GM21447 (cell line): ENCODE data around the gene PDE8B.
A peak's percentile ranks its signal among the peaks of the same experiment; 100 is the strongest.
"Not testable (repeated sequence)": the region's sequence is repeated elsewhere in the genome, so short reads cannot be mapped to it uniquely, and the experiment has no call there.

Experiments used
- ATAC-seq: cut with Tn5 transposase; IDR thresholded peaks from one replicate; pipeline ENCODE4 v1.9.1; 2021; ENCODE audit not compliant: unreplicated experiment

PDE8B gene

DNA sequence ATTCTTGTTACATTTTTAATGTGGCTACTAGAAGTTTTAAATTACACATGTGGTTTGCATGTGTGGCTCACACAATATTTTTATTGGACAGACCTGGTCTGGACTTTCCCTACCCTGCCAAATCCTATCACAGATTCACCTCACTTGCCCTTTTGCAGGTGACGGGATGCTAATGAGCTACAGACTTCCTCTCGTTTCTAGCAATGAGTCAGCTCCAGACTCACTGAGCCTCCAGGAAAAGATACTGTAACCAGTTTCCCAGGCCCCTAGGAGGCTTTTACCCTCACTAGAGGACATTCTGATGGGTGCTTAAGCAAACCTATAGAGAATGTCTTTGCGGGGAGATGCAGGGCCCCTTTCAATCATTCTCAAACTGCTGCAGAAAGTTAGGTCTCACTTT, 146.3 kb downstream of the PDE8B start:
- peak; percentile 91 for ATAC-seq

DNA sequence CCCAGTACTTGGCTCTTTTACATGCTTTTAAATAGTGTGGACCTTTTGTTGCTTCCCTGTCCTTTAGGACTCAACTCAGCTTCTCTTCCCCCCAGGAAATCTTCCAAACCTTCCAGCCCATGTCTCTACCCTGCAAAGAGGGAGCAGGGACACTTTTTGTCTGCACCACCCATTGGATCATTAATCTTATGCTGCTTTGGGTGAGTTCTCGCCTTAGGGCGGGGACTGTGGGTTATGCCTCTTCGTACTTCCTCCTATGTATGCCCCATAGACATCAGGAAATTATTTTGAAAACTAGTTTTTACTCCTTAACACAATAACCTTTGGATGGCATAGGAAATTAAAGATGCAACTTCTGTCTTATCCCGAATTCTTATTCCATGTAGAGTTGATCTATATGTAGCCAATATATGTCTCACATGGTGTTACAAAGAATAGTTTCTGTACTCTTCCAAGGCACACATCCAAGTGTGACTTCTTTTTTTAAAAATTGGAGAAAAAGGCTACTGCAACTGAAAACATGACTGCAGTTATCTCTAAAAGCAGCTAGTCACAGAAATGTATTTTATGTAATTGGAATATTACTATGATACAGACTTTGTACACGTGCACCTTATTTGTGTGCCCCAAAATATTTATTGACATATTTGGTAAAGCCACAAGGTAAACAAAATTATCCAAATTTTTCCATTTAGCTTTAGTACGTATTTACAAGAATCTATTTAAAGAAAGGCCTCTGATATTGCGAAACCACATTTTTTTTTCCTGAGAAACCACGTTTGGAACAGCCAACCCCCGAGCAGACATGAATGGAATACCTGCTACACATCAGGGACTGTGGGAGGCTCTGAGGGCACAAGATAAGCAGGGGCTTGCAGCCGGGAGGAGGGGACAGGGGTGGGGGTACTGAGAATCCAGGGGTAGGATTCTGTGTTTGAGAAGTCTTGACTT, 148.1 kb downstream of the PDE8B start:
- no peak for ATAC-seq

DNA sequence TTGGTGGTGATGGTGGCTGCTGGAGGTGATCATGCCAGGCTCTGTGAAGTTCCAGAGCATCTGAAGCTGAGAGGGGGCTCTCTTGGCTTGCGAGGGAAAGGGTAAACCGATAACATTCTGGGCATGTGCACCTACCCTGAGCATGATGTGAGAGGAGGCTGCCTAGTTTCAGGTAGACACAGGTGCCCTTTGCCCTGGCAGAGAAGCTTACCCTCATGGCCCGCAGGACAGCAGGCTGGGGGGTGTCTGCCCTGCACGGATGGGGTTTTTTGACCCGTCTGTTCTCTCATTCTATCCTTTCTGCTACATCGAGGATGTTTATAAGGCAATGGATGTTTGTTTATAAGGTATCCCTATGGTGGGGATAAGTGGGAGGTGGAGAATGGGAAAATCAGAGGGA, 148.8 kb downstream of the PDE8B start:
- ATAC-seq, result no peak

DNA sequence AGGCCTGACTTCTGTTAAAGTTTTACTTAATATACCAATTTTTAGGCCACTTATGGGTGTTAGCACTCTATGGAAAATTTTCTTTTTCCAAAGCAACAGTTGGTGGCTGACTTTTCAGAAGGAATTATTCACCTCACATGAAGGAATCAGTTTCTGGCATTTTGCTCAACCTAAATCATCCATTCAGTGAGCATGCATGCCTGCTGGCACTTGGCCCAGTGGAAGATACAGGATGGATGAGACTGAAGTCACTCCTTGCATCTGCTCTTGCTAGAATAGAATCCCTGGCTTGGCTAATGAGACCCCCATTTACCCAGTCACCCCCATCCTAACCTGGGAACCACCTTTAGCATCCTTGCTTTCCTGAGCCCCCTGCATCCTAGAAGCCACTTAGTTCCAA, 149.9 kb downstream of the PDE8B start:
- no peak for ATAC-seq

DNA sequence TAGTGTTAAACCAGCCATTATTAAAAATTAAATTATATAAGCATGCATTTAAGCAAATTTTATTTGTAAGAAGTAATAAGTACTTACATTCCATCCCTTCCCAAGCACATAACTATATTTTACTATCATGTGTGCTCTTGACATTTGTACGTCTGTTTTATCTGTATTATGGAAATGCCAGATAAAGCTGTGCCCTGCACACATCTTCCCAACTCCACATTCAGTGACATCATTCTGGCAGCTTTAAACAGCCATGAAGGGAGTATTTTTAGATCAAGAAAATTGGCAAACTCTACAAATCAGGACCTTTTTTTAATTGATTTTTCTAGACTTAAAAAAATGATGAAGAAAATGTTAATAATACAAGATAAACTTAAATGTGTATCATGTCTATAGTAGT, 150.5 kb downstream of the PDE8B start:
- ATAC-seq, result no peak

DNA sequence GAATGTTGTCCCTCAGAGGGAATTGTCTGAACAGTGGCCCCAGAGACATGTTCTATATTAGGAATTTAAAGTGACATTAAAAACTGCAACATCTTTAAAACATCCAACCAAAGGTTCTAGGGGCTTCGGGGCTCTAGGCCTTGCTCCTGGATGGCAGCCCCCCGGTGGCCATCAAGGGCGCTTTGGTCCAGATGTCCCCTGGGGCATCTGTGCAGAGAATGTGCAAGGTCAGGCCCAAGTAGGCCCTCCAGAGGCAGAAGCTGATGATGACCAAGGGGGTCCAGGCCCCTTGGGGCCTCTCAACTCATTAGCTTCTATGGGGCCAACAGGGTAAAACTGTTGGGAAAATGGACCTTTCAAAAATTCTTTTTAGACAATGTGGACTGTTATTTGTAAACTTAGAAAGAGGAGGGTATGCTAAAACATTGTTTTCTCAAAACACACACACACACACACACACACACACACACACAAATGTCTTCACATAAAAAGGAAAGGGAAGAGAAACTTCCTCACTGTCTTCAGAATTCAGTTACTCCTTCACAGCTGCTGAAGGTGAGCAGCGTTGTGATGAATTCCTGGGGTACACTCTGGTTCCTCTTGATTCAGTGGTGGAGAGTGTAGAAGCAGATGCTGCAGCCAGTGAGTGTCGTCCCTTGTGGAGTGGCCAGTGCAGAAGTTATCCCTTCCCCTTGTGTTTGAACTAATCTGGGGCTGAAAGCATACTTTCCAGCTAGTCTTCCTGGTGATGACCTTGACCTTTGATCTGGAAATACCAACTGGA, 156.4 kb downstream of the PDE8B start:
- ATAC-seq, result no peak

DNA sequence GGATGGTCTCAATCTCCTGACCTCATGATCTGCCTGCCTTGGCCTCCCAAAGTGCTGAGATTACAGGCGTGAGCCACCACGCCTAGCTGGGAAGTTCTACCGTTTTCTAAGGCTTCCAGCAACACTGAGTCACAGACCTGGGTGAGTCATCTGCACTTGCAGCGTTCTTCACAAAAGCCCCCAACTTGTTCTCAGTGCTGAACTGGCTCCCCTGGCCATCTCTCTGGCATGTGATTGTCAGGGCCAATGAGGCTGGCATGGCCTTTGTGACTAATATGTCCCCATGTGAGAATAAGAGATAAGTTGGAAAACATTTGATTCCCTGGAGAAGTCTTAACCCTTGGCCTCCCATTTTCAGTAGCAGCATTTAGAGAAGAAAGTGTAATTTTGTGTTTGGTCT, 157.3 kb downstream of the PDE8B start:
- ATAC-seq, result no peak

DNA sequence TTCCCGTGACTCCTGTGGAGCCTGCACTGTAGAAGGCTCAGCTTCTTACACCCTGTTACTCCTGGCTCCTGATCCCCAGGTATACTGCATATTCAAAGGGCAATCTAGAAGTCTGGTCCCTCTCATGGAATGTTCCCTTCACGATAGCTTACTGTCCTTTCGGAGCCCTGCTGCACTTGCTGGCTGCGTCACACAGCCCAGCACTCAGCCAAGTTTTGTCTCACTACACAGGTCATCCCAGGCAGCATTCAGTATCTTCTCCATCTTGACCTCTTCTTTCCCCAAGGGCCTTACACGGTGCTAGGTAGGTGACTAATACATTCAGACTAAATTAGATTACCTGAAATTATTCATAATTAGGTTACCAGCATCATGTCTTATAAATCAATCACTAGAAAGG, 157.9 kb downstream of the PDE8B start:
- no peak for ATAC-seq

DNA sequence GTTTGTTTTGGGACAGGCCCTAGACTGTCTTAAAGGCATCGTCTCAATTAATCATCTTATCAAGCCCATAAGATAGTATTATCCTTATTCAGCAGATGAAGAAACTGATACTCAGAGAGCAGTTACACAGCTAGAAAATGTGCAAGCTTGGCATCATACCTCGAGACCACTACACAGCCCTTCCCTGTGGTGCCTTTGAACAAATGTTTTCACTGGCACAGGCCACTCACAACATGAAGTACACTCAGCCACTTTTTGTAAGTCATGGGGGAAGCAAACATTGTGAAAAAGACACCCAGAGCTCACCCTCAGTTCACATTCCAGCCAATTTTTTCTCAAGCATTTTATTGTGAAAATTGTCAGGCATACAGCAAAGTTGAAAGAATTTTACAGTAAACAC, 159.1 kb downstream of the PDE8B start:
- no peak for ATAC-seq

DNA sequence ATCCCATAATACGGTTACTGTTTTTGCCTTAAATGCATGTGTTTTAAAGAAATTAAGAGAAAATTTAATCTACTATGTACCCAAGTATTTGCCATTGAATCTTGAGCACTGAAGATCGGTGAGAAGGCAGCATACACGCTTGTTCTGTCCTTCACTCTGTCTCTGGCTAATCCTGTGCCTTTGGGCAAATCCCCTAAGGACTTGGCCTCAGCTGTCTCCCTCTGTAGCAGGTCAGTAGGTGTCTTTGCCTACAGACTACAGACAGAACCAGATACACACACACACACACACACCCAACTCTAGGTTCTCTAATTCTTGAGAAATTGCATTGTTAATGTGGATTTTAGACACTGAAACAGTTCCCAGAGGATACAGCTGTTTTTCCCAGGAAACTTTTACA, 164.2 kb downstream of the PDE8B start:
- no peak for ATAC-seq

DNA sequence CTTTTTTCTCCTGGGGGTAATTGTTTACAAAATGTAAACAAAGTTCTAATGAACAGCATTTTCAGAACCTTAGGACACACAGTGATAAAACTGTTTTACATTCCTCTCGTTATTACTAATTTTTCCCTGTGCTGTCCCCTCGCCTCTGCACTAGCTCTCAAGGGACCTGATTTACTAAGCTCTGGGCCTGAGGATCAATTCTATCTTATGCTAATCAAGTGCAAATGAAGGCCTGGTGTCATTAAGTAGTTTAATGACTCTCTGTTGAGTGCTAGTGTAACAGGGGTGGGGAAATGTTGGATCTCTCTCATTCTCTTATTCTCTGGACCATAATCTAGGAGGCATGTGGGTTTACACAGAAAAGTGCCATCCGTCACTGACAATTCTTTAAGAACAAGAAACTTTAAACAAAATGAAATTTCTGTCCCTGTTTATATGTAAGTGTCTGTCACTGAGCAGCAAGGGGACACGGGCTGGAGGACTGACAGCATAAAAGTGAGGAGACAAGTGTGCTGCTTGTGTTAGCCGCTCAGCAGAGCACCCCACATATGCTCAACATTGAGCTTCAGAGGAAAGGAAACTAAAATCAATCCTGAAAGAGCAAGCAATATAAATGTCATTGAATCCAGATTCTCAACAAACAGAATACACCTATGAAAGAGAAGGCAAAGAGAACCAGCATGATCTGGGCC, 166.3 kb downstream of the PDE8B start:
- ATAC-seq, result no peak

DNA sequence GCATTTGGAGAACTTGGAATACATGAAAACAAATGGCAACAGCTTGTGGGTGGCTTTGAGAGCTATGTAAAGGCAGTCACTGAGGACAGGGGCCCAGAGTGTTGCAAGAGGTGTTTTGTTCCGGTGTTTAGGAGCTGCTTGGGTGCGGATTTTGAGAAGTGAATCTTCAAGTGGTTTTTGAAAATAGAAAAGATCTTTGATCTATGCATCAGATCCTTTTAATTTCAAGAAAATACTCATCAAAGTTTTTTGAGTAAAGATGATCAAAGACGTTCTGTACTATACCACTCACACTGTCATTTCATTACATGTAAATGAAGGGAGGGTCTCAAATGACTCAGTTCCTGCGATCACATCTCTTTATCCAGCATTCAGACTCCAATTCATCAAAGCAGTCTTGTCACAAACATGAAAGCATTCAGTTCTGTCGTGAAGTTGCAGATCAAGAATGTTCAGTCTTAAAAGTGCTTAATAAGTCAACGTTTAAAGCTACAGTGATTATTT, 169.1 kb downstream of the PDE8B start:
- peak; percentile 78 for ATAC-seq

DNA sequence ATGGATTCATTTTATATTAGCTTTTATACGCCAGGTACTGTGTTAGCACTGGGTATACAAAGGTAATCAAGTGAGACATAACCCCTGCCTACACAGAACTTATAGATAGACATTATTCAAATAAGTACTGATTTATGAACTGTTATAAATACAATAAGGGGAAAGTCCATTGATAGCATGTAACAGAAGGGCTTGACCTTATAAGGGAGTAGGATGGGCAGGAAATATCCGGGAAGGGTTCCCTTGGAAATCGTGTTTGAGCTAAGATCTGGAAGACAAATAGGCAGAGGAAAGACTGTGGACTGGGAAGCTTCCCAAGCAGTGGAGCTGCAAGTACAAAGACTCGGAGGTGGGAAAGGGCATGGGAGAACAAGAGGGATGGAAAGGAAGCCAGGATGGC, 170.2 kb downstream of the PDE8B start:
- no peak for ATAC-seq

DNA sequence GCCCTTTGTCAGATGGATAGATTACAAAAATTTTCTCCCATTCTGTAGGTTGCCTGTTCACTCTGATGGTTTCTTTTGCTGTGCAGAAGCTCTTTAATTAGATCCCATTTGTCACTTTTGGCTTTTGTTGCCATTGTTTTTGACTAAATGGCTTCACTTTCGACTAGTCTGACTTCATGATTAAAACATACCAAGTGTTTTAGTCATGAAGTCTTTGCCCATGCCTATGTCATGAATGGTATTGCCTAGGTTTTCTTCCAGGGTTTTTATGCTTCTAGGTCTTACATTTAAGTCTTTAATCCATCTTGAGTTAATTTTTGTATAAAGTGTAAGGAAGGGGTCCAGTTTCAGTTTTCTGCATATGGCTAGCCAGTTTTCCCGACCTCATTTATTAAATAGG, 172.9 kb downstream of the PDE8B start:
- ATAC-seq, result not testable (repeated sequence)

DNA sequence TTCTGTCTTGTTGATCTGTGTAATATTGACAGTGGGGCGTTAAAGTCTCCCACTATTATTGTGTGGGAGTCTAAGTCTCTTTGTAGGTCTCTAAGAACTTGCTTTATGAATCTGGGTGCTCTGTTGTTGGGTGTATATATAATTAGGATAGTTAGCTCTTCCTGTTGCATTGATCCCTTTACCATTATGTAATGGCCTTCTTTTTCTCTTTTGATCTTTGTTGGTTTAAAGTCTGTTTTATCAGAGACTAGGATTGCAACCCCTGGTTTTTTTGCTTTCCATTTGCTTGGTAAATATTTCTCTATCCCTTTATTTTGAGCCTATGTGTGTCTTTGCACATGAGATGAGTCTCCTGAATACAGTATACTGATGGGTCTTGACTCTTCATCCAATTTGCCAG, 175.9 kb downstream of the PDE8B start:
- ATAC-seq, result not testable (repeated sequence)

DNA sequence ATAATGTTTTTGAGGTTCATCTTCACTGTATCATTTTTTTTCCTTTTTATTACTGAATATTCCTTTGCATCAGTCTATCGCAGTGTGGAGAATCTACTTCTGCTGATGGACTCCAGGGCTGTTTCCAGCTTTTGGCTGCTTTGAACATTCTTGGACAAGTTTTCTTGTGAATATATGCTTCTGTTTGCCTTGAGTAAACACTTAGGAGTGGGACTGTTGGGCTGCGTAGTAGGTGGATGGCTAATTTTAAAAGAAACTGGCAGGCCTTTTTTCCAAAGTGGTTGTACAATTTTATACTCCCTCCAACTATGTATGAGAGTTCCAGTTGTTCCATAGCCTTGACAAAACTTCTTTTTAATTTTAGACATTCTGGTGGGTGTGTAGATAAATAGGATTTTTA, 179.3 kb downstream of the PDE8B start:
- ATAC-seq, result no peak

DNA sequence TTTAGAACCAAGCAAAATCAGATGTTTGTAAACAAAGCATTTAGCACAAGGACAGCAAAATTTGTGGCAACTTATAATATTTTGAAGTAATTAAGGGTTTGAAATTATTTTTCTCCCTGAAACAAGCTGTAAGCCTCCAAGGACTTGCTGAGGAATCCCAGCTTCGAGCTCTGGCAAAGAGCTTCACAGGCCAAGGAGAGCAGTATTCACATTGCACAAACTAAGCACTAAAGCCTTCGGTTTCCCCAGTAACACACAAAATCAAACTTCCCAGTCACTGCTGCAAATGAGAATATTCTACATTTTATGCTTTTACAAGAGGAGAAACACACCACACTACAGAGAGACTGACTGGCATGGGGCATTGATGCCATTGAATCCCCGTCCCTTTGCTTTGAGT, 179.7 kb downstream of the PDE8B start:
- ATAC-seq, result no peak

DNA sequence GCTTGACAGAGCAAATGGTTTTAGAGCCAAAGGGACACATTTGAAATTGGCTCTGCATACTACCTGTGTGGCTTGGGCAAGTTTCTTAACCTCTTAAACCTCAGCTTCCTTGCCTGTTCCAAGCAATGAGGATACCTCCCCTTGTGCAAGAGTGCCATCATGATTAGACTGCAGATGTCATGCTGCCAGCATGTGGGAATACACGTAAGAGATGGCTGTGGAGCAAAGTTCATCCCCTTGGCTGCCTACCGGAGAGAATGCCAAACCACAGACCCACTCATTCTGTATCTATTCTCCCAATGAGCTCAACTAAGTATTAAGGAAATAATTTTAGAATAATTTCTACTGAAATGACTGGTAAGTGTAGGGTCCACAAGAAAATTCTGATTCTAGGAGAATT, 180.3 kb downstream of the PDE8B start:
- ATAC-seq, result no peak

DNA sequence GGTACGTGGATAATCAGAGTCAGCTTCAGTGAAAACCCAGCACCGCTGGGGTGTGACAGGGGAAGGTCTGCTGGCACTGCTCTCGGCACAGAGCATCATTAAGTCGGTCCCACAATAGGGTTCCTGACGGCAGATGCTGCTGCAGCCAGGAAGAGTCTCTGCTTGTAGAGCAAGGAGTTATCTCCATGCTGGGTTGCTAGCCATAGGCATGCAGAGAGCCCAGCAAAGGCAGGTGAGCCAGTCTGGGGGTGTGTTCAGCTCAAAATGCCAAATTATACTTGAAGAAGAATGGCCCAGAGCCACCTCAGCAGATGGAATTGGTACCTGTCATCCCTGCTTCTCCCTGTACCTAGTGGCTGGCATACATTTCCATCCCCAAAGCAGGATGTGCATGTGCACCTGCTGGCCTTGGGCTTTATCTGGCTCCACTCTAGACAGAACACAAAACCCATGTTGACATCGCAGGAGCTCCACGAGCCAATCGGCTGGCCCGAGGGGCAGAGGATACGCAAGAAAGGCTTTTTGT, 180.8 kb downstream of the PDE8B start:
- ATAC-seq, result no peak

DNA sequence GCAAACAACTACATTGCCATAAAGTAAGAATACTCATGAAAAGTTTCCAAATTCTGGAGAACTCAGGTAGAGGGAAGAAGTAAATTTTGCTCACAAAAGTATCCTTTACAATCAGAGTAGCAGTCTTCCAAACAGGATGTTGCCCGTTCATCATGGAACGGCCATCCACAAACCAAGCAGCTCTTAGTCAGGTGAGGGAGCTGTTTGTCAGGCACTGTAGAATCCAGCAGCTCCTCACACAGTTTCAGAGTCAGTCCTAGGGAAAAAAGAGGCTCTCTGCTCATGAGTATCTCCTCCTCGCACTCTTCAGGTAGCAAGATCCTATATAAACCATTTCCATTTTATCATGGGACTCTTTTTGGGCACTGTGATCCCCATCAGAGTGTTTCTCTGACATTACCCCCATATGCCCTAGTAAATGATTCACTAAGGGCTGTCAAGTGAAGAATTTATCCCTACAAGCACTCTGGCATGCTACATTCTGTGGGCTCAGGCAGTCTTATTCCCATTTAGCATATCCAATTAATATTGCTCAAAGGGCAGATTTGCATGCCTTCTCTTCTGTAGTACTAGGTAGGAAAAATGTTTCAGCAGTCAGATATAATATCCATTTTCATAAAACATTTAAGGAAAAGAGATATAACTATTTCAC, 183.7 kb downstream of the PDE8B start:
- ATAC-seq, result no peak

DNA sequence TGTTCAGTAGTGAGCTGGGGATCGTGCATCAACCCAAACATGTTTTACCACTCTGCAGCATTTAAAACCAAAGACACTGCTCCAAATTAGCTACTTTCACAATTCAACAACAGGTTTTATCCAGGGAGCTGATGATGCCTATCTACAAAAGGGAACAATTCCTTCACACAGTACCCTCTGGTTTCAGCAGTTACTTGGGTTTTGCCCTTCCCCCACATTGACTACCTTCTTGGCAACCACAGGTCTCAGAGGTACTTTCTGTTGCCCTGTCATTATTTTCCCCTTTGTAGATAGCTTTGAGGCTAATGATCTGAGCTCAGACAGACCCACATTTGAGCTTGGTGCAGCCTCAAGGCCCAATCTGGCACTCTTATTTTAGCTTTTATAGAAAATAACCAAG, 185.5 kb downstream of the PDE8B start:
- no peak for ATAC-seq
